Calu3 (cell line): Measurements from ENCODE around the gene ACTA2. TPM values are rescaled to one million over a fixed set of nuclear protein-coding genes. Genes with fewer than 3 reads are reported as not detected.

Experiments
- BruUV-seq: library from RNA; stranded (reverse); fragments of 400-500 nt; replicated peaks from 2 replicates; lab custom pipeline; 2021; lab: Mats Ljungman, UMichigan
- CTCF ChIA-PET: fragments of 300-600 bp; sonication (Branson Sonifier 250); formaldehyde crosslinking; loops from one replicate; lab custom pipeline; 2022; ENCODE audit warnings: antibody characterized with exemption; lab: Charles Lee
- DNase-seq: peaks from one replicate; pipeline ENCODE4 v3.0.0; 2022
- H3K27ac Mint-ChIP-seq: one replicate; pipeline ENCODE4 v1.8.0; 2022; ENCODE audit warnings: mixed read lengths; ENCODE audit not compliant: unreplicated experiment
- H3K27me3 Mint-ChIP-seq: one replicate; pipeline ENCODE4 v1.8.0; 2022; ENCODE audit warnings: mixed read lengths; ENCODE audit not compliant: unreplicated experiment
- H3K36me3 Mint-ChIP-seq: one replicate; pipeline ENCODE4 v1.8.0; 2022; ENCODE audit warnings: mild to moderate bottlenecking, moderate library complexity, mixed read lengths; ENCODE audit not compliant: insufficient read depth, unreplicated experiment
- H3K4me1 Mint-ChIP-seq: one replicate; pipeline ENCODE4 v1.8.0; 2022; ENCODE audit warnings: mild to moderate bottlenecking, low read depth, mixed read lengths; ENCODE audit not compliant: unreplicated experiment
- H3K4me3 Mint-ChIP-seq: one replicate; pipeline ENCODE4 v1.8.0; 2022; ENCODE audit warnings: mild to moderate bottlenecking, low read depth, moderate library complexity, mixed read lengths; ENCODE audit not compliant: unreplicated experiment
- H3K9me3 Mint-ChIP-seq: one replicate; pipeline ENCODE4 v1.8.0; 2022; ENCODE audit warnings: low read depth, mixed read lengths; ENCODE audit not compliant: unreplicated experiment
- CTCF ChIP-seq: fragments of 200-600 bp; IDR thresholded peaks from one replicate; pipeline ENCODE4 v1.8.0; 2022; ENCODE audit warnings: antibody characterized with exemption; ENCODE audit not compliant: unreplicated experiment
- intact Hi-C: fragments of 100-400 bp; cut with micrococcal nuclease; formaldehyde crosslinking; loops from one replicate; pipeline ENCODE4 v1.10.0; 2022; ENCODE audit not compliant: unreplicated experiment
- total RNA-seq: library from RNA; stranded (reverse); gene quantifications from 2 replicates; pipeline ENCODE4 v1.2.3, GENCODE V29; 2022

ACTA2 gene
- total RNA-seq, 1 experiment from 2014 or later, result 1.0 TPM

- TF ChIP-seq CTCF, result no peak
- Mint-ChIP-seq H3K27me3 (no peaks in the 10 kb centered on the region), H3K27ac (no peak overlapping the region), H3K36me3 (no peaks in the 10 kb centered on the region), H3K4me1 (peaks cover 7% of the 10 kb centered on the region), H3K9me3 (no peaks in the 10 kb centered on the region), H3K4me3 (no peak overlapping the region)
- intact Hi-C loops, result no loop called here
- CTCF ChIA-PET, result interaction anchor here (1.3 kb wide), 1 partner anchor 9 kb away, joined by 8 read pairs; no protein-coding TSS in a partner anchor
- no TSS peak for BruUV-seq
- DNase-seq, result no peak
Measured at GRCh38 chr10:88923520-88923919, 29.1 kb downstream of the ACTA2 start.

- H3K4me3 Mint-ChIP-seq, result no peak overlapping the region
- TF ChIP-seq CTCF, result no peak
- no TSS peak for BruUV-seq
- no peak overlapping the region for H3K27ac Mint-ChIP-seq
- DNase-seq, result no peak
- H3K27me3 Mint-ChIP-seq, result no peaks in the 10 kb centered on the region
- CTCF ChIA-PET, result no interaction called here
- no peaks in the 10 kb centered on the region for H3K36me3 Mint-ChIP-seq
- peaks cover 7% of the 10 kb centered on the region for H3K4me1 Mint-ChIP-seq
- no peaks in the 10 kb centered on the region for H3K9me3 Mint-ChIP-seq
- intact Hi-C loops, result no loop called here
Measured at GRCh38 chr10:88922041-88922440, 30.5 kb downstream of the ACTA2 start.

GRCh38 chr10:88920986-88921593 is 31.5 kb downstream of the ACTA2 start:
- no peak for DNase-seq
- CTCF ChIA-PET, result no interaction called here
- H3K4me3 Mint-ChIP-seq, result no peak overlapping the region
- no TSS peak for BruUV-seq
- H3K4me1 Mint-ChIP-seq, result peaks cover 7% of the 10 kb centered on the region
- no peak overlapping the region for H3K27ac Mint-ChIP-seq
- H3K9me3 Mint-ChIP-seq, result no peaks in the 10 kb centered on the region
- no peaks in the 10 kb centered on the region for H3K27me3 Mint-ChIP-seq
- no peak for TF ChIP-seq CTCF
- intact Hi-C loops, result no loop called here
- no peaks in the 10 kb centered on the region for H3K36me3 Mint-ChIP-seq

GRCh38 chr10:88920198-88920597 is 32.4 kb downstream of the ACTA2 start:
- peaks cover 7% of the 10 kb centered on the region for H3K4me1 Mint-ChIP-seq
- no TSS peak for BruUV-seq
- H3K36me3 Mint-ChIP-seq, result no peaks in the 10 kb centered on the region
- H3K9me3 Mint-ChIP-seq, result no peaks in the 10 kb centered on the region
- no peaks in the 10 kb centered on the region for H3K27me3 Mint-ChIP-seq
- intact Hi-C loops, result no loop called here
- H3K27ac Mint-ChIP-seq, result no peak overlapping the region
- DNase-seq, result no peak
- CTCF ChIA-PET, result no interaction called here
- H3K4me3 Mint-ChIP-seq, result no peak overlapping the region
- no peak for TF ChIP-seq CTCF
